Vagina (tissue), 2 donors: Measurements from ENCODE around the gene PEA15.

Experiments used
- CTCF ChIP-seq, 3 experiments: fragments of 450-650 bp in 2 of 3; fragments of 200-600 bp in 1 of 3; sonication (generic) in 1 of 3; IDR thresholded peaks; one replicate each; pipeline ENCODE4 v1.5.1; 2017 to 2019; ENCODE audit warnings: antibody characterized with exemption in 3 of 3, mild to moderate bottlenecking in 2 of 3, moderate library complexity in 2 of 3
- POLR2AphosphoS5 ChIP-seq, 2 donors: sonication (generic); formaldehyde crosslinking; IDR thresholded peaks; one replicate each; pipeline ENCODE4 v1.9.0; 2017; ENCODE audit warnings: antibody characterized with exemption in 2 of 2, mild to moderate bottlenecking in 2 of 2, low read depth in 1 of 2; ENCODE audit not compliant: insufficient read depth in 1 of 2

- no peak for TF ChIP-seq CTCF (IDR thresholded peaks at IDR 0.05)
- TF ChIP-seq POLR2AphosphoS5 (IDR thresholded peaks at IDR 0.05; ENCODE audit: insufficient read depth in 1 of 2, low read depth in 1 of 2): no peak
Measured at GRCh38 chr1:160168609-160169369, 36.4 kb upstream of the PEA15 start.
